SU-DHL-6 (cell line): Measurements from ENCODE around the gene TRMT44.

Experiments
- EZH2phosphoT487 ChIP-seq: fragments of 200-600 bp; sonication (generic), shearing (Covaris generic); conservative IDR thresholded peaks from 2 replicates; pipeline ENCODE4 v1.6.1; 2018; ENCODE audit warnings: mild to moderate bottlenecking, antibody characterized with exemption, low read length, moderate library complexity, mixed read lengths
- TF ChIP-seq, protein P1 (sequence below): fragments of 200-600 bp; sonication (generic); IDR thresholded peaks from one replicate; pipeline ENCODE4 v1.5.1; 2017; ENCODE audit warnings: antibody characterized with exemption, mild to moderate bottlenecking, low read length, moderate library complexity; ENCODE audit not compliant: insufficient read depth, poor library complexity, severe bottlenecking

DNA sequence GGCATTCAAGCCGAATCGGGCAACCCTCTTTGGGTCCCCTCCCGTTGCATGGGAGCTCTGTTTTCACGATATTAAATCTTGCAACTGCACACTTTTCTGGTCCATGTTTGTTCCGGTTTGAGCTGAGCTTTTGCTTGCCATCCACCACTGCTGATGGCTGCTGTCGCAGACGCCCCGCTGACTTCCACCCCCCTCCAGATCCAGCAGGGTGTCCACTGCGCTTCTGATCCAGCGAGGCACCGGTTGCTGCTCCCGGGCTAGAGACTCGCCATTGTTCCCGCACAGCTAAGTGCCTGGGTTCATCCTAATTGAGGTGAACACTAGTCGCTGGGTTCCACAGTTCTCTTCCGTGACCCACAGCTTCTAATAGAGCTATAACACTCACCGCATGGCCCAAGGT, 13.3 kb upstream of the TRMT44 start:
- TF ChIP-seq, protein P1, sequence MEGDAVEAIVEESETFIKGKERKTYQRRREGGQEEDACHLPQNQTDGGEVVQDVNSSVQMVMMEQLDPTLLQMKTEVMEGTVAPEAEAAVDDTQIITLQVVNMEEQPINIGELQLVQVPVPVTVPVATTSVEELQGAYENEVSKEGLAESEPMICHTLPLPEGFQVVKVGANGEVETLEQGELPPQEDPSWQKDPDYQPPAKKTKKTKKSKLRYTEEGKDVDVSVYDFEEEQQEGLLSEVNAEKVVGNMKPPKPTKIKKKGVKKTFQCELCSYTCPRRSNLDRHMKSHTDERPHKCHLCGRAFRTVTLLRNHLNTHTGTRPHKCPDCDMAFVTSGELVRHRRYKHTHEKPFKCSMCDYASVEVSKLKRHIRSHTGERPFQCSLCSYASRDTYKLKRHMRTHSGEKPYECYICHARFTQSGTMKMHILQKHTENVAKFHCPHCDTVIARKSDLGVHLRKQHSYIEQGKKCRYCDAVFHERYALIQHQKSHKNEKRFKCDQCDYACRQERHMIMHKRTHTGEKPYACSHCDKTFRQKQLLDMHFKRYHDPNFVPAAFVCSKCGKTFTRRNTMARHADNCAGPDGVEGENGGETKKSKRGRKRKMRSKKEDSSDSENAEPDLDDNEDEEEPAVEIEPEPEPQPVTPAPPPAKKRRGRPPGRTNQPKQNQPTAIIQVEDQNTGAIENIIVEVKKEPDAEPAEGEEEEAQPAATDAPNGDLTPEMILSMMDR: no peak
- TF ChIP-seq EZH2phosphoT487: no peak
